Keratinocyte (primary cell): Measurements from ENCODE around the gene EXD2.

Experiments
- CTCF ChIP-seq, 3 experiments: IDR thresholded peaks in 1 of 3; conservative IDR thresholded peaks in 1 of 3; optimal IDR thresholded peaks in 1 of 3; 2 replicates in 2 of 3; 3 replicates in 1 of 3; pipeline versions ENCODE3 to v1.5.1; 2011; ENCODE audit warnings: low read length in 3 of 3, mild to moderate bottlenecking in 3 of 3, moderate library complexity in 2 of 3, control low read depth in 1 of 3, inconsistent platforms in 1 of 3; ENCODE audit not compliant: insufficient read depth in 2 of 3; ENCODE audit errors: extremely low read depth in 1 of 3
- EZH2 ChIP-seq: IDR thresholded peaks from one replicate; pipeline ENCODE4 v1.6.1; 2012; ENCODE audit warnings: inconsistent platforms, mild to moderate bottlenecking, low read length, moderate library complexity

- TF ChIP-seq CTCF (optimal IDR thresholded peaks at IDR 0.05 in 1 of 3, IDR thresholded peaks at IDR 0.05 in 1 of 3, conservative IDR thresholded peaks at IDR 0.05 in 1 of 3; ENCODE audit: extremely low read depth in 1 of 3, insufficient read depth in 2 of 3, low read length in 3 of 3) (no peak), EZH2 (no peak)
Observed at GRCh38 chr14:69199786-69200185, 8.5 kb downstream of the EXD2 start.
